GM19468 (cell line): ENCODE data around the gene TANK.
"Not testable (repeated sequence)": the region's sequence is repeated elsewhere in the genome, so short reads cannot be mapped to it uniquely, and the experiment has no call there.

ENCODE experiments used
- ATAC-seq: cut with Tn5 transposase; IDR thresholded peaks from one replicate; pipeline ENCODE4 v1.9.1; 2021; ENCODE audit warnings: mild to moderate bottlenecking, moderate library complexity, moderate number of reproducible peaks; ENCODE audit not compliant: unreplicated experiment; ENCODE audit errors: extremely low read depth

Gene TANK

DNA sequence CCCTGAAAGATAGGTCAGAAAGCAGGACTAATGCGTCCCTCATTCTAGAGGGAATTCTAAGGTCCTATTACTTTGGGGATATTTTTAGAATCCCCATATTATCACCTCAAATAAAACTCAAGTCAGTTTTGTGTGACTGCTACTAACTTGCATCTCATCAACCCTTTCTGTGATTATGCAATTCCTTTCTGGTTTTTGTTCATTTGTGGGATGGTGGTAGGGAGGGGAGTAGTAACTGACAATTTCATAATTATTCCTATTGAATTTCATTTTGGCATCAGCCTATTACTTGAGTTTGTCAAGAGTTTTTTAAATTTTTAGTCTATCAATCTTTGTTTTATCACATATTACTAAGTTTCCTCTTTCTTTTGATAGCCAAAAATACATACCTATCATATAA is 28.4 kb upstream of the TANK start:
- ATAC-seq = no peak

DNA sequence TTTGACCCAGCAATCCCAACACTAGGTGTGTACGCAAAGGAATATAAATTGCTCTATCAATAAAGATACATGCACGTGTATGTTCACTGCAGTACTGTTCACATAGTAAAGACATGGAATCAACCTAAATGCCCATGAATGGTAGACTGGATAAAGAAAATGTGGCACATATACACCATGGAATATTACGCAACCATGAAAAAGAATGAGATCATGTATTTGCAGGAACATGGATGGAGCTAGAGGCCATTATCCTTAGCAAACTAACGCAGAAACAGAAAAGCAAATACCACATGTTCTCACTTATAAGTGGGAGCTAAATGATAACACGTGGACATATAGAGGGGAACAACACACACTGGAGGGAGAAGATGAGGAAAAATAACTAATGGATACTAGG is 27.8 kb upstream of the TANK start:
- not testable (repeated sequence) for ATAC-seq

DNA sequence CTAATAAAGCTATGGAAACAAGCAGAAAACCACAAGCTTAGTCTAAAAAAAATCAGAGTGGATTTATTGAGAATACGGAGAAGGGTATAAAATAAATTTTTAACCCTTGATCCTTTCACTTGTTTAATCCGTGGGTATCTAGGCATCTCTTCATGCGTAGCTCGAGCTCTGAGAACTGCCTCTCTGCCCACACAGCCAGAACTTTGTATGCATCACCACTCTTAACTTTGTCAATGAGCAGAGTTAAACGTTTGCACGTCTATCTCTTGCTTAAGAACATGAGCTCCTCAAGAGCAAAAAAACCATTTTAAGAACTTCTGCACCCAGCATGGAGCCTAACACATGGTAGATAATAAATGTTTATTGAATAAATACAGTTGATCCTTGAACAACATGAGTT is 26.9 kb upstream of the TANK start:
- ATAC-seq = no peak

DNA sequence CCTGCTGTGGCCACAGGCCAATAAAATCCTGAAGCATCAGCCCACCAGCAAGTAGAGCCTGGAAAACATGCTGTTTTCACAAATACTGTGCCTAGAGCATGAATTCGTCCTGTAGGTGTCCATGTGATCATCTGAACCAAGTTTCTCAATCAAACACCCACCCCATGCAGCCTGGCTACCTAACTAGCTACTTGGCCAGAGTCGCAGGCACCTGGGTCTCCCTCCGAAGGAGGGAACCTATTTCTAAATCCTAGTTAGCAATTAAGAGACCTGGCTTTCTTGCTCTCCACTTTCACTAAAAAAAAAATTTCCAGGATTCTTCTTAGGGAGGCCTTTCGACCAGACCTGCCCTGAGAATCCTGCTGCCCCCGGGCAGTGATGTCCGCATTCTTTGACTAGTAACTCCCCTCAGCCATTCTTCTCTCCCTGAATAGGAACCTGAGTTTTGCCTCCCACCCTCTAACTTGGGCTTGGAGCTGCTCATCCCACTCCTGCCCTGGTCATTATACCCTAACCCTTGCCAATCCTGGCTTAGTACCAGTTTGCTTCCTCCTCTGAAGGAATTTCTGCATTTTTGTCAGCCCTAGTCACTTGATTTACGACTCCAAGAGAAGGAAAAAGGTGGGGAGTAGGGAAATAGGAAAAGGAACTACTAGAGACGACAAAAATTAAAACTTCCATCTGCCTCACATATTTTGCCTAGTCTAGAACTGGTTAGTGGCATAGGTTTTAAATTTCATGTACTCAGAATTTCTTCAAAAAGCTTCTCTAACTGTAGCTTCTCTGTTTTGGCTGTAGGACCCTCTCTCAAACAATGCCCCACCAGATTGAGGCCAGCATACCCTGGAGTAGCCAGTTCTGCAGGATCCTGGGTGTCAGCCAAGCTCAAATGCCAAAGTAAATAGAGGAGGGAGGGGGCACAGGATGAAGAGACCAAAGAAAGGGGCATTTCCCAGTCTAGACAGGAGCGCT is 25.4 kb upstream of the TANK start:
- no peak for ATAC-seq

DNA sequence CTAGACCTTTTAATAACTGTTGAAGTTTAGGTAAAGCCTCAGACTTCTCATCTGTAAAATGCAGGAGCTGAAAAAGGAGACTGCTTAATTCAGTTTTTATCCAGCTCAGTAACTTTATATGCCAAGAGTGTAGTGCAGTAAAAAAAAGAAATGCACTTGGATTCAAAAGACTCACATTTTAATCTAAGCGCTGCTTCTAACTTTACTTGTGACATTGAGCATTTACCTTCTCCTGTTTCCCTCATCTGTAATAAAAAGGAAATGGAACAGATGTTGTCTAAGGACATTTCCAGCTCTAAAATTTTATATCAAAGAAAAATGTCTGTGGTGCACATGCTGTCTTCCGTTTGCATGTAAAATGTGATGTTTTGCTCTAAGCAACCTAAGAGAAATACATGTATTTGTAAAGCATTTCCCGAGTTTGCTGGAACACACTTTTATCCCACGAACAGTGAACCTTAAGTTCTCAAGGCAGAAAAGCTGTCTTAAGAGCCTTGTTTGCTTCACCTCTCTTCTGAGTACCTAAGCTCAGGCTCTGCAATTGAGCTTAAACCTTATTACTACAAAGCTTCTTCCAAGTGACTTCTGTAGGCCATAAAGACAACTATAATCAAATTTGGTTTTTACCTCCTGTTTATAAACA is 24.2 kb upstream of the TANK start:
- no peak for ATAC-seq

DNA sequence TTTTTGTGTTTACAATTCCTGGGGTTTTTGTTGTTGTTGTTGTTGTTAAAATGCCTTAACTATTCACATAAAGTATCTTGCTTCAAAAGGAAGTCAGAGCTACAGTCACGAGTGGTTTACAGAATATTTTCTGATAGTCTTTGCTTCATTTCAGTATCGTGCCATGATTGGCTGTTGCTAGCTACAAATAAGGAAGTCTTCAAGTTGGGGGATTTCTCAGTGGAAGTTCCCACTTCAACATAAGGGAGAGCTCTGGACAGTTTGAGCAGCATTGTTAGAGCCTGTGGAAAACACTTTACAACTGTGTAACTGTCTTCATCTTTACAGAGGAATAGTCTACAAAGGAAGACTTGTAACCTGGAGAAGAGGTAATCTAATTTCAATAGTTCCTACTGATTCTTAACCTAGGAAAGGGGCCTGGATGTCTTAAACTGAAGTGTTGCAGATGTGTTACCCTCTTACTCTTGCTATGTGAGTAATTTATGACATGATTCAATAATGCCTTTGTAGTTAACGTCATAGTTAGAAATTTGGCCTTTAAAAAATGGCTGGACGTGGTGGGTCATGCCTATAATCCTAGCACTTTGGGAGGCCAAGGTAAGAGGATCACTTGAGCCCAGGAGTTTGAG is 23.4 kb upstream of the TANK start:
- ATAC-seq = peak; percentile 93

DNA sequence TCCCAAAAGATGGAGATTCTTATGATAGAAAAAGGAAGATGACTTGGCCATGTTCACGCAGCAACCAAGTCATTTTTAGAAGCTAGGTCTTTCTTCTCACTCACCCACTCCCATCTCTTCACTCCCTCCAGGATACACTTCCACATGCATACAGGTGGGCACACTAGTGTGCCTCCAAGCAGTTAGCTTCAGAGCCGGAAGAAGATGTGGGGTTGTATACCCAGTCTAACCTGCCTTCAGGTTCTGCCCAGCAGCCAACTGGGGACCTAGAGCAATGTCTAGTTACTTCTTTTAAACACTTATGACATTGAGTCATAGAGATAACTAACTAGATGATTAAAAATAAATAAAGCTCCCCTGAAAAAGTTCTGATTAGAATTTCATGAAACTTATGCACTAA is 21.8 kb upstream of the TANK start:
- no peak for ATAC-seq

DNA sequence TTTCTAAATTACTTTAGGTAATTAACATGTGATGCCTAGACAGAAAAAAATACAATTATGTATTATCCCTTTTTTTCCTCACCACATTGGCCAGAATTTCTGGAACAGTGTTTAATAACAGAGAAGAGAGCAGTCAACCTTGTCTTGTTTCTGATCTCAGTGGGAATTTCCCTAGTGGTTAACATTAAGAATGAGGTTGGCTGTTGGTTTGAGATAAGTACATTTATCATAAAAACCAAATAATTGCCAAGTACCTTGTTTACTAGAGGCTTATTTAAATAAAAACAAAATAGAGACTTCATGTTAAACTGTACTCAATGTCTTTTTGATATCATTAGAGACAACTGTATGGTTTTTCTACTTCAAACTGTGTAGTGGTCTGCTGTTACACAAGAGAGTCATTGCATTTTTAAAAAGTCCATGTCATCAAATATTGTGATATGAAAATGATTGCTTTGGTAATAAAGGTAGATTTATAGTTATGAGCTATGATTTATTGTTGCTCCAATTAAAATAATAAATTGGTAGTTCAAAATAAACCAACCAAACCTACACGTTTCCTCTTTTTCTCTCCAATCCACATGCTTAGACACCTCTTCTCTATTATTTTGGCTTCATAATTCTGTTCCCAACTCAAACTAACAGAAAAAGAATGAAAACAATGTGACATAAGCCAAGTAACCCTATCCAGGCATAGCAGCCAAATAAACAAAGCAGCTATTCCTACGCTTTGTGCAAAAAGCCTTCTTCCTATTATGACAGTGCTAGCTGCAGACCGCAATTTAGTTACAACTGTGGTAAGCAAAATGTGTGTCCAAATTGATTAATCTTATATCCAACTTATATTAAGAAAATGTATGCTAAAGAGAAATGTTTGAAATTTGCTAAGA is 20.9 kb upstream of the TANK start:
- no peak for ATAC-seq

DNA sequence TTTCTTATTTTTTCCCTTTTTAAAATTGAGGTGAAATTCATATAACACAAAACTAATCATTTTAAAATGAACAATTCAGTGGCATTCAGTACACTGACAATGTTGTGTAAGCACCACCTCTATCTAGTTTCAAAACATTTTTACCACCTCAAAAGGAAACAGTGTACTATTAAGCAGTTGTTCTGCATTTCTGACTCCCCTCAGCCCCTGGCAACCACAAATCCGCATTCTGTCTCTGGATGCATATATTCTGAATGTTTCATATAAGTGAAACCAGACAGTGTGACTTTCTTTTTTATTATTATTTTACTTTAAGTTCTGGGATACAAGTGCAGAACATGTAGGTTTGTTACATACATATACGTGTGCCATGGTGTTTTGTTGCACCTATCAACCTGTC is 19.2 kb upstream of the TANK start:
- ATAC-seq = peak; percentile 34

DNA sequence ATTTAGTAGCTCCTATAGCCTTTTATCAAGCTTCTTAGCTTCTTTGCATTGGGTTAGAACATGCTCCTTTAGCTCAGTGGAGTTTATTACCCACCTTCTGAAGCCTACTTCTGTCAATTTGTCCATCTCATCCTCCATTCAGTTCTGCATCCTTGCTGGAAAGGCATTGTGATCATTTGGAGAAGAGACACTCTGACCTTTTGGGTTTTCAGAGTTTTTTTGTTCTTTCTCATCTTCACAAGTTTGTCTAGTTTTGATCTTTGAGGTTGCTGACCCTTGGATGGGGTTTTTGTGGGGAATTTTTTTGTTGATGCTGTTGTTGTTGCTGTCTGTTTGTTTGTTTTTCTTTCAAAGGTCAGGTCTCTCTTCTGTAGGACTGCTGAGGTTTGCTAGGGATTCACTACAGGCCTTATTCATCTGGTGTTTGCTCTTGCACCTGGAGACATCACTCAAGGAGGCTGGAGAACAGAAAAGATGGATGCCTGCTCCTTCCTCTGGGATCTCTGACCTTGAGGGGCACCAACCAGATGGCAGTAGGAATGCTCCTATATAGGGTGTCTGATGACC is 13.9 kb upstream of the TANK start:
- no peak for ATAC-seq

DNA sequence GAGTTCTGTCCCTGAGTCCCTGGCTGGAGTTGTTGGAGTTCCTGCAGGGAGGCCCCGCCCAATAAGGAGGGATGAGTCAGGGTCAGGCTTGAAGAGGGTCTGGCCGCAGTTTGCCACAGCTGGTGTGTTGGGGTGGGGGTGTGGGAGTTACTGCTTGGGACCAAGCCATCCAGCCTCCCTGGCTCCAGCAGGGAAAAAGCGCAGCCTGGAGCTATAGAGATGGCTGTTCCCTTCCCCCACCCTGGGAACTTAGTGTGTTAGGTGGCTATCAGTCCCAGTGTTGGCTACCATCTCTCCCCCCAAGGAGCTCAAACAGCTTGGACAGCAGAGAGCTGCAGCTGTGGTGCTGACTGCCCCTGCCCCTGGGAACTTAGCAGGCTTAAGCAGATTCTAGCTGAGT is 13.2 kb upstream of the TANK start:
- no peak for ATAC-seq

DNA sequence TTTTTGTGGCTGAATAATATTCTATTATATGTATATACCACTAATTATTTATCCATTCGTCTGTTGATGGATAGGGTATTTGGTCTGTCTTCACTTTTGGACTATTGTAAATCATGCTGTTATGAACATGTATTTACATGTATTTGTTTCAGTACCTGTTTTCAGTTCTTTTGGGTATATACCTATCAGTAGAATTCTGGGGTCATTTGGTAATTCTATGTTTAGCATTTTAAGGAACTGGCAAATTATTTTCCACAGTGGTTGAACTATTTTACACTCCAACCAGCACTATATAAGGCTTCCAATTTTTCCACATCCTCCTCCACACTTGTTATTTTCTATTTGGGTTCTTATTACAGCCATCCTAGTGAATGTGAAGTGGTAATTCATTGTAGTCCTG is 12.4 kb upstream of the TANK start:
- ATAC-seq = no peak

DNA sequence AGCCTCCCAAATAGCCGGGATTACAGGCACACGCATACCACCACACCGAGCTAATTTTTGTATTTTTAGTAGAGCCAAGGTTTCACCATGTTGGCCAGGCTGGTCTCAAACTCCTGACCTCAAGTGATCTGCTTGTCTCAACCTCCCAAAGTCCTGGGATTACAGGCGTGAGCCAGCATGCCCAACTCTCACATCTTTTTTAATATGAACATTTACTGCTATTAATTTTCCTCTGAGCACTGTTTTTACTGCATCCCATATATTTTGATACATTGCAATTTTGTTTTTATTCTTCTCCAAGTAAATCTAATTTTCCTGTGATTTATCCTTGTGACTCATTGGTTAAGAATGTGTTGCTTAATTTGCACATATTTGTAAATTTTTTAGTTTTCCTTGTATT is 9.5 kb upstream of the TANK start:
- ATAC-seq = no peak

DNA sequence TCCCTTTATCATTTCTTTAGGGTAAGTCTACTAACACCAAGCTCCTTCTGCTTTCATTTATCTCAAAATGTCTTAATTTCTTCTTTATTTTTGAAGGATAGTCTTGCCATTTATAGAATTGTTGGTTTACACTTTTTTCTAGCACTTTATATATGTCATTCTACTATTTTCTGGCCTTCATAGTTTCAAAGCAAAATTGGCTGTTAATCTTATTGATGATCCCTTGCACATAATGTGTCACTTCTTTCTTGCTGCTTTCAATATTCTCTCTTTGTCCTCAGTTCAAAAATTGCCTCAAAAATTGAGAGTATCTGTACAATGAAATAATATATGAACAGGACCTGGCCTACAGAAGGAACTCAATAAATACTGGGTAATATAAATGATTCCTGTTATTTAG is 7.9 kb upstream of the TANK start:
- no peak for ATAC-seq

DNA sequence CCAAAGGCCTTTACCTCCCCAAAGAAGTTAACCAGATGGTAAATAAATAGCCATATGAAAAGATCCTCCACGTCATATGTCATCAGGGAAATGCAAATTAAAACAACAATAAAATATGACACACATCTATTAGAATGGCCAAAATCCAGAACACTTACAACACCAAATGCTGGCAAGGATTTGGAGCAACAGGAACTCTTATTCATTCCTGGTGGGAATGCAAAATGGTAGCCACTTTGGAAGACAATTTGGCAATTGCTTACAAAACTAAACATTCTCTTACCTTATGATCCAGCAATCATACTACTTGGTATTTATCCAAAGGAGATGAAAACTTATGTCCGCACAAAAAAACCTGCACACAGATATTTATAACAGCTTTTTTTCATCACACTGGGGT is 1.3 kb upstream of the TANK start:
- no peak for ATAC-seq

DNA sequence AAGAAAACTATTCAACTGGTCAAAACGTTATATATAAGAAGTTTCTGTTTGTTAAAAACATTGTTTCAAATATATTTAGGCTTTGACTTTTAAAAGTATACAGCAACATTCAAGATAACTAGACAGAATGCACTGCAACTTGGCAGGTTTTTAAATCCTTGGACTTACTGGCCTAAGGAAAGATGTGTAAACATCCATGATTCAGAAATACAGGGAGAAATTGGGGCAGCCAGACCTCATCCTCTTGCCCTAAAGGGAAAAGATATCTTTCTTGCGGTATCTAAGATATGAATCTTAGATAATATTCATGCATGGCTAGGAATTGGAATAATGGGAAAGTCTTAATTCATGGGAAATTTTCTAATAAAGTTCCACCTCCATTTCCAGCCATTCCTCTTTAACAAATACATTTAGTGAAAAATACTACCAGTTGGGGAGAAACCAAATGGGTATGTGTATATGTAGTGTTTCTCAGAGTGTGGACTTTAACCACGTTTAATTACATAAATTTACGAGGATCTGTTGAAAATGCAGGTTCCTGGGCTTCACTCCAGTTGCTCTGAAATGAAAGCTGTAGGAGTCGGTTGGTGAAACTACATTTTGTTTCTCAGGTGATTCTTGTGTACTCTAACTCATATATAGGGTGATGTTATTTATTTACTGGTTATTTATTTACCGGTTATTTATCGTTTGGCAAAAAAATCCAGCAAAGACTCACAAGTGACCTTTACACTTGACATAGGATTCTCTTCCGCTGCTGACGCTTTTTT is 587 bp upstream of the TANK start:
- no peak for ATAC-seq

DNA sequence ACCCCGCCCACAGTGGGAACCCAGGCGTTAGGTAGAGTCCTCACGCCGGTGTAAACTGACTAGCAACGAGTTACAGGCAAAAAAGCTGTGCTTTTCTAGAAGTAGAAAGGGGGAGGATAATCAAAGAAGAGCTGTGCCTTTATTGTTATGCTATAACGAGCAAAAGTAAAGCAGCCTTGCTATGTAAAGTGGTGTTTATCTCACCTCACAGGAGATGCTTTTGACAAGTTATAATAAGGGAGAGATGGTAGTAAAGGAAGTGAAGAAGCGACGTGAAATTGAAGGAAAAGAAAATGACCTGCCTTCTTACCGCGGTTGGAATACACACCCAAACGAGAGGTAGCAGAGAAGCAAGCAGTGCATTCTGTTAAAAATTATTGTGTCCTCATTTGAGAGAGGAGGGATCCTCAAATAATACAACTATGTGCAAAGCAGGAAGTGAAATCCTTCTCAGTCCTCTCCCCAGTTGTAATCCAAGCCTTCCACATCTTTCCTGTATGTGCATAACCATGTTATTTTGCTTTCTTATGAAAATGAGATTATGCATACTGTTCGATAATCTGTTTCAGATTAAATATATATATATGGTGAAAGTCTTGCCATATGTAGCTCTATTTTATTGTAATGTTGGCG is 962 bp downstream of the TANK start:
- no peak for ATAC-seq

DNA sequence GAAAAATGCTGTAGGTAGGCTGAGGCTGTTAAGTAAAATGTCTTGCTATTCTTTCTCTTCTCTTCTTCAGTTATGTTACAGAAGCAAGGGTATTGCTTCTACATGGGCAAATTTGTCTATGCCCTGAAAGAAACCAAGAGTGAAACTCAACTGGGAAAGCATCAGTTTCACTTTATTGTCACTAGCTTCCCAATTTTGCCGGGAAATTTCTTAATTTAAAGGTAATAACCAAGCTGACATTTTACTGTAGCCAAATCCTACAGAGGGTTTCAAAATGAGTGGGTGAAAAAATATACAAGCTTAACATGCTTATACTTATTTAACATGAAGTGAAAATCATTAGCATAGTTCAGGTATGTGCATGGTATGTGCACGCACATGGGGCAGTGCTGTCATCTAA is 3.2 kb downstream of the TANK start:
- ATAC-seq = no peak

DNA sequence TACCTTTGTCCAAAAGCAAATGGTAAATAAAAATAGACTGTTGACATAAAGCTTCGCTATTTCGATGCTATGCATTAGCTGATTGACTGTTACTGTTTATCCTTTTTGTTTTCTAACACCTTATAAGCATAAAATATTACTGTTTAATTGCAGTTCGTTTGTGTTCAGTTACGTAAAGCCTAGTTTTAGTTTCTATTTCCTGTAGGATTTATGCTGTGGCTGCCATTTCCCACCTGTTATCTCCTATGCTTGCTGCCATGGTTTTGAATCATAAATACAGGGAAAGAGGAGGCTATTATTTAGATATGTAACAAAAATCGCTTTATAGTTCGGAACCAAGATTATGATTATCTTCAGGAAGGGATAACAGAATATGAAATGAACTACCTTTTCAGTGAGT is 3.9 kb downstream of the TANK start:
- no peak for ATAC-seq
